GM18507 (cell line): Measurements from ENCODE around the gene NEK7.

ENCODE experiments used
- DNase-seq: peaks from one replicate; pipeline ENCODE4 v3.0.0; 2011; ENCODE audit warnings: low read depth; ENCODE audit not compliant: insufficient read length; ENCODE audit errors: extremely low spot score
- FAIRE-seq: peaks from 2 replicates; lab custom pipeline; 2011; peaks lifted over from hg19 to GRCh38; lab: Jason Lieb, UNC

Gene NEK7

GRCh38 chr1:198318085-198318484 is 161.3 kb downstream of the NEK7 start:
- FAIRE-seq (peak; percentile 63), DNase-seq (no peak)

GRCh38 chr1:198320759-198321158 is 164.0 kb downstream of the NEK7 start:
- FAIRE-seq (peak; percentile 5), DNase-seq (no peak)

GRCh38 chr1:198326232-198326631 is 169.4 kb downstream of the NEK7 start:
- DNase-seq (no peak), FAIRE-seq (no peak)

DNA sequence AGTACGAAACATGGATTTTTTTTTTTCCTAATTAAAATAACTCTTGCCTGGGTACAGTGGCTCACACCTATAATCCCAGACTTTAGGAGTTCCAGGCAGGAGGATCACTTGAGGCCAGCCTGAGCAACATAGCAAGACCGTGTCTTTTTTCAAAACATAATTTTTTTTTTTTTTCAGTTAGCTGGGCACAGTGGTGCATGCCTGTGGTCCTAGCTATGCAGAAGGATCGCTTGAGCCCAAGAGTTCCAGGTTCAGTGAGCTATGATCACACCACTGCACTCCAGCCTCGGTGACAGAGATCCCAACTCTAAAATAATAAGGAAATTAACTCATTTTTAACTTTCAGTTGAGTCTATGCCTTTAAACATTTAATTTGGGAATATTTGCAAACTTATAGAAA is 170.1 kb downstream of the NEK7 start:
- FAIRE-seq (no peak), DNase-seq (no peak)

GRCh38 chr1:198328458-198329032 is 171.7 kb downstream of the NEK7 start:
- FAIRE-seq (no peak), DNase-seq (no peak)

GRCh38 chr1:198330982-198331615 is 174.3 kb downstream of the NEK7 start:
- DNase-seq (no peak), FAIRE-seq (no peak)

- FAIRE-seq (no peak), DNase-seq (no peak)
Measured at GRCh38 chr1:198333744-198334143, 176.9 kb downstream of the NEK7 start.

- DNase-seq (no peak), FAIRE-seq (no peak)
Measured at GRCh38 chr1:198335663-198336062, 178.9 kb downstream of the NEK7 start.

GRCh38 chr1:198337886-198338285 is 181.1 kb downstream of the NEK7 start:
- FAIRE-seq (no peak), DNase-seq (no peak)

GRCh38 chr1:198340139-198340538 is 183.3 kb downstream of the NEK7 start:
- FAIRE-seq (no peak), DNase-seq (no peak)

GRCh38 chr1:198346178-198346577 is 189.4 kb downstream of the NEK7 start:
- FAIRE-seq, result no peak

GRCh38 chr1:198350456-198350855 is 193.7 kb downstream of the NEK7 start:
- DNase-seq, result no peak
- no peak for FAIRE-seq

More at GRCh38 chr1:198346178-198346577, 189.4 kb downstream of the NEK7 start:
- no peak for DNase-seq

- DNase-seq (peak; percentile 17), FAIRE-seq (peak; percentile 80)
Measured at GRCh38 chr1:198352975-198353695, 196.3 kb downstream of the NEK7 start.

- FAIRE-seq (no peak), DNase-seq (no peak)
Measured at GRCh38 chr1:198357937-198358336, 201.1 kb downstream of the NEK7 start.

DNA sequence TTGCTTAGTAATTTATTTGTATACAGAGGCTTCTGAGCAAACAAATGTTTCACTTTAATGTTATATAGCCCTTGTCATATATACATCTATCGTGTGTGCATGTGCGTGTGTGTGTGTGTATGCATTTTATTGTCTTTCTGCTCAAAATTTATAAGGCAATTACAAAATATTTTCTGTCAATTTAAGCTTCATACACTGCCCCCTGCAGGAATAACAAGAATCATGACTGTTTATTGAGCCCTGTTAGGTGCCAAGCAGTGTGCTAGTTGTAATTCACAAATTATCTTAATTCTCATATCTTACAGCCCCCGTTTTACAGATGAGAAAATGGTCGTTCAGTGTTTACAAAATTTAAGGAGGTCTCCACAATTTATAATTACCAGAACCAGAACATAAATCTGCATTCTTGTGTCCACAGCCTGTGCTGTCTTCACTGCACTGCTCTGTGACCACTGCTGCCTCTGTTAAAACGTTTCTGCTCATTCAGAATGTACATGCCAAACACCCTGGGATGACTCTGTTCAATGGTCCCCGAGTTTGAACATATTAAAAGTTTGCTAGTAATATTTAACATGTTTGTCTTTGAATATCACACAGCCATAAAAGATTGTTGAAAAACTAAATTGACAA is 202.3 kb downstream of the NEK7 start:
- FAIRE-seq (peak; percentile 79), DNase-seq (no peak)

GRCh38 chr1:198360208-198360729 is 203.5 kb downstream of the NEK7 start:
- no peak for DNase-seq
- no peak for FAIRE-seq

- no peak for FAIRE-seq
- no peak for DNase-seq
Measured at GRCh38 chr1:198361237-198361767, 204.5 kb downstream of the NEK7 start.

DNA sequence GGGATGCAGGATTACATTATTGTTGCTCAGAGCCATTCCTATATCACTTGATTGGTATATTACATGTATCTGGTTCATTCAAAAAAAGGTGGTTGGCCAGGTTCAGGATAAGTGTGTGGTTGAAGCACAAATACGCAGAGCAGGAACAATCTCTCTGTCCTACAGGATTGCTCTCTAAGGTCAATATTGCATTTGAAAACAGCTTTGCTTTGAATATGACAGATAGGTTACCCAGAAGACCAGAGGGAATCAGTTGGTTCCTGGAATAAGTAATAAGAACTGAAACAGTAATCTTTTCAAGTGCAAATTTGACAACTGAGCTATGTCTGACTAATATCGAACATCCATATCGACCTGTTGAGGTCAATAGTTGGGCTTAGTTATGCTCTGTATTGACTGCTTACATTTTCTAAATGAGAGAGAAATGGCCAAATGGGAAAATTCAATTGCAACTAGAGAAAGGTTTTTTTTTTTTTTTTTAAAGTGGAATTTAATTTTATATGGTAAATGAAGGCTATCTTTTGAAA is 206.9 kb downstream of the NEK7 start:
- FAIRE-seq, result no peak
- DNase-seq, result no peak

DNA sequence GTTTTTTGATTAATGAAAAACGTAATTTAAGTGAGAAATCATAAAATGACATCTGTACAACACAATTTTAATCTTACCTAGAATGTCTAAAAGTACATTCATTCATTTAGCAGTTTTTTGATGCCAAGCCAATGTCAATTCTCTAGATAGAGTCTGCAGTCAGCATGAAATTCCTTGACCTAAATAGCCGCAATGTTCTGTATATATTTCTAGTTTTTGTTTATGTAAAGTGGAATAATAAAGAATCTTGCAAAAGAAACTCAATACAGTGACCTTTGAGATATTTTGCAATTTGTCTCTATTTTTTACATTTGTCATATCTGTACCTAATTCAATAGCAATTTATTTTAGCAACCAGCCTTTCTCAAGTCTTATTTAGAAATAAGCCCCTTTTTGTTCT is 207.7 kb downstream of the NEK7 start:
- DNase-seq, result no peak
- no peak for FAIRE-seq

DNA sequence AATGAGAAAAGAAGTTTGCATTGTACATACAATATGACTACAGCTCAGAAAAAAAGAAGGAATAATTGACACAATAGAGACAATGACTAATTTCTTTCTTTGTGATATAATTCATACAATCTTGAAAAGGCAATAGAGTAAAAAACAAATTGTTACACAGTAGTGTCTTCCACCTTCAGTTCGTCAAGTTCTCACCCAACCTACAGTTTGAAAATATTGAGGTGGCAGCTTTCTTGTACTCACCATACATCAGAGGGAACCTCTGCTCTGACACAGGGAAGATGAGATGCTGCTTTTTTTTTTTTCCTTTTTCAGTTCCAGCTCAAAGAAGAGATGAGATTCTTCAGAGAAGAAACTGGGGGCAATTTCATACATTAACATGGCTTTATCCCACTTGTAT is 210.5 kb downstream of the NEK7 start:
- DNase-seq, result no peak
- FAIRE-seq, result no peak
